Measurements from ENCODE around the gene HSD17B12. TPM values are rescaled to one million over a fixed set of nuclear protein-coding genes. Genes with fewer than 3 reads are reported as not detected.

Gene HSD17B12
- 10 to 100 TPM; 27.7 to 88.8 (median 57.3) TPM for total RNA-seq
- 10 to 100 TPM; 41.5 to 95.7 TPM for polyA plus RNA-seq
- long read RNA-seq, donor 1, full-length matches to known transcripts: 158 of 176 reads
- long read RNA-seq, donor 1, partial matches to known transcripts: 9 of 176 reads
- long read RNA-seq, donor 1, other reads (novel, unspliced or antisense): 9 of 176 reads
- long read RNA-seq, donor 2, transcript HSD17B12-201 (11 exons, 2,571 nt): major isoform, 19 of 19 reads
- long read RNA-seq, donor 2, partial matches to known transcripts: 0 of 19 reads
- long read RNA-seq, donor 2, other reads (novel, unspliced or antisense): 0 of 19 reads
- long read RNA-seq, donor 3, transcript HSD17B12-201 (11 exons, 2,571 nt): major isoform, 111 of 117 reads
- long read RNA-seq, donor 3, partial matches to known transcripts: 1 of 117 reads
- long read RNA-seq, donor 3, other reads (novel, unspliced or antisense): 3 of 117 reads

DNA sequence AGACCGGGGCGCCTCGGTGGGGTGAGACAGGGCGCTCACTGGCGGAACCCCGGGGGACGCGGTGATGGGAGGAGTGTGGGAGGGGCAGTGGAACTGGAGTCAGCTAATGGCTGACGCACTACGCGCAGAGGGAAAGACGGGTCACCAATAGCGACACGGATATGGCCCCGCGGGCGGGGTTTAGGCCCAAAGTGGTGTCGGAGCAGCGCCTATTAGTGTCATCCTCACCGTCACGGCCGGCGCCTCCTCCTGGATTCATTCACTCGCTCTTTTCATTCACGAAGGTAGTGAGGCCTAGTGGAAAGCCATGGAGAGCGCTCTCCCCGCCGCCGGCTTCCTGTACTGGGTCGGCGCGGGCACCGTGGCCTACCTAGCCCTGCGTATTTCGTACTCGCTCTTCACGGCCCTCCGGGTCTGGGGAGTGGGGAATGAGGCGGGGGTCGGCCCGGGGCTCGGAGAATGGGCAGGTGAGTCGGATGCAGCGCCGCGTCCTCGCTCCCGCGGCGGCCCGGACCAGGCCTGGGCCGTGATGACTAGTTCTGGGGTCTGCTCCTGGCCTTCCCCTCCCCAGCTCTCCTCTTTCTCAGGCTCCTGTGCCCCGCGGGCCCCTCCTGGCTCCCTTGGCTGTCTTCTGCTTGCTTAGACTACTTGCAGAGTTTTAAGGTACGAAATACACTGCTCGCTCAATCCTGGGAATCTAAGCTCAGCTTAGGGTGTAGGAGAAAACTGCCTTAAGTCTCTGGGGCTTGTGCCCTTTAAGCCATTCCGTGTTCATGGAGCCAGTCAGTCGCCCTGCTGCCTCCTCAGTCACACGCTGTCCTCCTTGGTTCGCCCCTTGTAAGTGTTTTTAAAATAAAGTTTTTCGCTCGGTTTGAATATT lies at the start of gene HSD17B12:
HSD17B12 (plus strand) TSS at position 218 of the 880 bp plus-strand sequence; CDS start at position 308, 90 bp downstream.
- TF ChIP-seq EP300 (IDR thresholded peaks at IDR 0.05) (no peak), POLR2A (IDR thresholded peaks at IDR 0.05) (peak; percentile 60)
- no peaks in the 10 kb centered on the region for H3K9me3 ChIP-seq
- DNase-seq: peak; percentile 96 to 97 (median 97)
- H3K27me3 ChIP-seq: no peaks in the 10 kb centered on the region
- H3K27ac ChIP-seq: peak within 1 kb of the TSS; percentile 62 to 88
- WGBS, 3 donors: 0 to 1% (median 1%) methylated on average over 48 to 62 of the region's 62 CpGs
- no peaks in the 10 kb centered on the region for H3K36me3 ChIP-seq
- H3K4me1 ChIP-seq (ENCODE audit: insufficient read depth): no peaks in the 10 kb centered on the region
- intact Hi-C loops (cut with DNase I): no loop called here
- peak within 1 kb of the TSS; percentile 79 for H3K4me3 ChIP-seq

- no peaks in the 10 kb centered on the region for H3K36me3 ChIP-seq
- DNase-seq: no peak
- no peak overlapping the region for H3K4me3 ChIP-seq
- H3K27me3 ChIP-seq: no peaks in the 10 kb centered on the region
- TF ChIP-seq POLR2A (IDR thresholded peaks at IDR 0.05) (no peak), EP300 (IDR thresholded peaks at IDR 0.05) (no peak)
- TF ChIP-seq, protein P1, sequence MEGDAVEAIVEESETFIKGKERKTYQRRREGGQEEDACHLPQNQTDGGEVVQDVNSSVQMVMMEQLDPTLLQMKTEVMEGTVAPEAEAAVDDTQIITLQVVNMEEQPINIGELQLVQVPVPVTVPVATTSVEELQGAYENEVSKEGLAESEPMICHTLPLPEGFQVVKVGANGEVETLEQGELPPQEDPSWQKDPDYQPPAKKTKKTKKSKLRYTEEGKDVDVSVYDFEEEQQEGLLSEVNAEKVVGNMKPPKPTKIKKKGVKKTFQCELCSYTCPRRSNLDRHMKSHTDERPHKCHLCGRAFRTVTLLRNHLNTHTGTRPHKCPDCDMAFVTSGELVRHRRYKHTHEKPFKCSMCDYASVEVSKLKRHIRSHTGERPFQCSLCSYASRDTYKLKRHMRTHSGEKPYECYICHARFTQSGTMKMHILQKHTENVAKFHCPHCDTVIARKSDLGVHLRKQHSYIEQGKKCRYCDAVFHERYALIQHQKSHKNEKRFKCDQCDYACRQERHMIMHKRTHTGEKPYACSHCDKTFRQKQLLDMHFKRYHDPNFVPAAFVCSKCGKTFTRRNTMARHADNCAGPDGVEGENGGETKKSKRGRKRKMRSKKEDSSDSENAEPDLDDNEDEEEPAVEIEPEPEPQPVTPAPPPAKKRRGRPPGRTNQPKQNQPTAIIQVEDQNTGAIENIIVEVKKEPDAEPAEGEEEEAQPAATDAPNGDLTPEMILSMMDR (IDR thresholded peaks at IDR 0.05): no peak
- intact Hi-C loops (cut with DNase I): no loop called here
- no peak overlapping the region for H3K27ac ChIP-seq
- no peaks in the 10 kb centered on the region for H3K4me1 ChIP-seq (ENCODE audit: insufficient read depth)
- no peaks in the 10 kb centered on the region for H3K9me3 ChIP-seq
- 22 to 30% (median 26%) methylated on average over 14 of the region's 14 CpGs for WGBS, 3 donors
Observed at GRCh38 chr11:43631732-43632131, 48.8 kb upstream of the HSD17B12 start.

- no peaks in the 10 kb centered on the region for H3K9me3 ChIP-seq
- intact Hi-C loops (cut with DNase I): no loop called here
- H3K36me3 ChIP-seq: no peaks in the 10 kb centered on the region
- WGBS, 3 donors: 10 to 28% (median 13%) methylated on average over 3 of the region's 3 CpGs
- no peaks in the 10 kb centered on the region for H3K4me1 ChIP-seq (ENCODE audit: insufficient read depth)
- TF ChIP-seq, protein P1 (IDR thresholded peaks at IDR 0.05): no peak
- no peak for TF ChIP-seq EP300 (IDR thresholded peaks at IDR 0.05)
- no peak for TF ChIP-seq POLR2A (IDR thresholded peaks at IDR 0.05)
- H3K27me3 ChIP-seq: no peaks in the 10 kb centered on the region
- H3K27ac ChIP-seq: no peak overlapping the region
- H3K4me3 ChIP-seq: no peak overlapping the region
- DNase-seq: no peak
Observed at GRCh38 chr11:43632181-43632580, 48.4 kb upstream of the HSD17B12 start.

- intact Hi-C loops (cut with DNase I): no loop called here
- no peaks in the 10 kb centered on the region for H3K4me1 ChIP-seq (ENCODE audit: insufficient read depth)
- no peaks in the 10 kb centered on the region for H3K27me3 ChIP-seq
- no peak overlapping the region for H3K4me3 ChIP-seq
- WGBS, 3 donors: 15 to 18% (median 16%) methylated on average over 3 of the region's 3 CpGs
- no peak overlapping the region for H3K27ac ChIP-seq
- H3K36me3 ChIP-seq: no peaks in the 10 kb centered on the region
- H3K9me3 ChIP-seq: no peaks in the 10 kb centered on the region
- TF ChIP-seq EP300 (IDR thresholded peaks at IDR 0.05): no peak
- TF ChIP-seq, protein P1 (IDR thresholded peaks at IDR 0.05): no peak
- TF ChIP-seq POLR2A (IDR thresholded peaks at IDR 0.05): no peak
- DNase-seq: no peak
Observed at GRCh38 chr11:43638717-43639116, 41.8 kb upstream of the HSD17B12 start.

All from ovary (tissue), 10 donors.